ENCODE data around the gene LNPEP.

LNPEP gene

DNA sequence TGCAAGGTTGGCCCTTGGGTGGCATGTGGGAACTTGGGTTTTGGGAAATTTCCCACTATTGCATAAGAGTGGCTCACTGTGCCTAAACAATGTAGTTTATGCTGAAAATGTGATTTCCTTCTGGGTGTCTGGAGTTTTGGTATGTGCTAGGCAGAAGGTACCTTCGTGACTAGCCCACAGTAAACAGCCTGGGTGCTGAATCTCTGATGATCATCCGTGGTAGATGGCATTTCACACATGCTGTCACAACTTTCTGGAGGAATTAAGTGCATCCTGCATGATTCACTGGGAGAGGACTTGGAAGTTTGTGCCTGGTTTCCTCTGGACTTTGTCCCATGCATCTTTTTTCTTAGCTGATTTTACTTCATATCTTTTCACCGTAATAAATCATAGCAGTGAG lies 64.5 kb downstream of the LNPEP start:
- ATAC-seq, result no peak
- DNase-seq, result no peak

DNA sequence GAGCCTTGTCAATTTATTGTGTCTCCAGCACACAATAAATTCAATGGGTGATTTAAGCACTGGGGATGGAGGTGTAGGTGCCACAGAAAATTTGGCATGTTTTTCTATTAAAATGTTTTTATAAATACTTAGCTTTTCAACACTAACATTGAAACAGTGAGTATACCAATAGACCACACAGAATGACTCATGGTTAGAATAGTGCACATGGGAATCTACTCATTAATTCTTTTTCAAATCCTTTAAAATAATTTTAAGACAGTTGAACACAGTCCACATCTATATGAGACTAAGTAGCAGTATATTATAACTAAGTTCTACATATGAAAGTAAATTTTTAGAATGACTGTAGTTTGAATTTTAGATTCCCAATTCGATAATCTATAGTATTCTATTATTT lies 67.1 kb downstream of the LNPEP start:
- ATAC-seq, result no peak
- no peak for DNase-seq

DNA sequence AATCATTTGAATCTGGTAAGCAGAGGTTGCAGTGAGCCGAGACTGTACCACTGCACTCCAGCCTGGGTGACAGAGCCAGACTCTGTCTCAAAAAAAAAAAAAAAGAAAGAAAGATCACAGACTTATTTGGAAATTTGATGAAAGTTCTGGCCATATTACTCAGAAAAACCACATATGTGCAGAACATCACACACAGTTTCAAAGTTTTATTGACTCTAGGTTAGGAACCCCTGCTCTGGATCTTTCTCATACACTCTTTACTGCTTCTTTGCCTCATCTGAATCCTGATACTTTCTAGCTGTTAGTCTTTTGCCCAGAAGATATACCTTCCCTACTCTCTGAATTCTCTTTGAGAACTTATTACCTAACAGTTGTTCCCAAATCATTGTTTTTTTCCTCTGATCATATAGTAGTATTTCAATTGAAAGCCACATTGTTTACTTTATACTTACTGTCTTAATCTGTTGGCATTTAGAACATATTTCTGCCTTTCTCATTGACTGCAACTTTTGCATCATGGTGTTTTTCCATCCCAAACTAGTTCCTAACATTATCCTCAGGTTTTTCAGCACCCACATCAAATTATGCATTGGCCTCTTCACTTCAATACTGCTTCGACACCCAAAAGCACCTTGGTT lies 68.7 kb downstream of the LNPEP start:
- ATAC-seq (peak; percentile 71), DNase-seq (no peak)

DNA sequence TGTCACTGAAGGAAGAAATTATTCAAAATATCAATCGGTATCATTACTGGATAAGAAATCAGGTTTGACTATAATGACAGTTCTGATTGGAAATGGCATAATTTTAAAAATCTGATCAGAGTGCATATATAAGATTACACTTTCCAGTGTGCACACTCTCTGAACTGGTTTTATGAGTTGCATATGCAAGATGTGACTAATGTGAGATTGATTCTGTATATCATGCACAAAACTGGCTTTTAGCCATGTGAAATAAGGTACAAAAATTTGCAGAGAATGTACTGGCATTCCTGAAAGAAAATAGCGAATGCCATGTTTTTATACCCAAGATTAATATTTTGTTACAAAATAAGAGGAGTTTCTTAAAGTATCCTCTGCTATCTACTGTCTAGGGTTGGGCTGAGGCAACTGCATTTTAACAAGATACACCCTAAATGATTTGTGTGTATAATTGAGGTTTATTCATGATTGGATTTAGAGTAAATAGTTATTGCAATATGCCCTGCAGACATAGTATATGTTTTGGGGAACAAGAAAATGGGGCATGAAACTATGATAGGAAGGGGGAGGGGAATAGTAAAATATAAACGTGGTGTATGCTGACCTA lies 70.7 kb downstream of the LNPEP start:
- no peak for DNase-seq
- no peak for ATAC-seq

DNA sequence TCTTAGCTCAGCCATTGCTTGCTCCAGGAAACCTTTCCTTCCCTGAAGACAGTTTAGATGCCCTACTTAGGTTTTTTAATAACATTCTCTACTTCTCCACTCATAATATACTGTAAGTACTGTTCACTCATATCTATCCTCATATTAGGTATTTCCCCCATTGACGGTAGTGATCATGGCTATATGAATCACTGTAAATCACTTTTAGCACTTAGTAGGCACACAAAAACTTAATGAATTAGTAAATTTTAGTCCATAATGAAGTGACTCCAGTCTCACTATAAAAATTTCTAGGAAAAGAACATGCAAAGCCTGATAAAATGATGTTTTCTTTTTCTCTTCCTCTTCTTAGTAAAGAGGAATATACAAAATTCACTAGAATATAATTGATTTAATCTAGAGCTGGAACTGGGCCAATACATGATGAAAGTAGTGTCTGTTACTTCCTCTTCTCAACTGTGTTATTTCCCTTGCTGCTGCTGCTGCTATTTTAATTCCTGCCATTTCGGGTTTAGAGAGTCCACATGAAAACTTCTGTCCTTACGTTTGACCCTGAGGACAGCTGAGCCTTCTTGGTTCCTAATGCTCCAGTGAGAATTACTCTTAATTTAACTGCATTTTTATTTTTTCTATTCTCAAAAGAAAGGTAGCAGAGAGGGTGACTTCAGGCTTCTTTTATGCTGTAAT lies 73.5 kb downstream of the LNPEP start:
- DNase-seq, result no peak
- no peak for ATAC-seq

DNA sequence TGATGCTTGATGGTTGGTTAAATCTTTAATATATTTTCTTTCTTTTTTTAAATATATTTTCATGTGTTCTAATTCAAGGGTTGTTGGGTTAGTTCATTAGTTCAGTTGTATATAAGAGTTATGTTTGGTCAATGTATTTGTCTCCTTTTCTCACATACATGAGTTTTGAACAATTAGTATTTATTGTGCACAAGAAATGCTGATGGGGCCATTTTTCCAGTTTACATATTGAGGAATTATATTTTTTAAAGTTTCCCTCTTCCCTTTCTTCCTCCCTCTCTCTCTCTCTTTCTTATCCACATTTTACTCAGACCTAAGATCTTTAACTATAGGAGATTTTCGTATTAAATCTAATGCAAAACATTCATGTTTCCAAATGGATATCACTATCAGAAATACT lies 74.0 kb downstream of the LNPEP start:
- ATAC-seq, result no peak

DNA sequence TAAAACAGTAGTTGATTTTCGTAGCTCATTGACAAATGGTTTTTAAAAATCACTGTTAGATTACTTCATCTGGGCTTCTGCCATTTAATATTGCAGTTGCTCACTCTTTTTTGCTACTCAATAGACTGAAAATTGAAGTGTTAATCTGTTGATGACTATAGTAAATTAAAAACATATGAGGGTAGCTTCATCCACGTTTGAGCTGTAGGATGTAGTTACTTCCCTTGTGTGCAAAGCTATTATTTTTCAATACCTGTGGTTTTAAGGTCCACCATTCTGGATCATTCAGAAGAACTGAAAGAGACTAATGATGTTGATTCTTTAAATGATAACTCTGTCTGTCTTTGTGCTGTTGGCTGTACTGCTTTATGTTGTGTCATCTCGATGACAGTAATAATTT lies 74.7 kb downstream of the LNPEP start:
- DNase-seq, result no peak
- no peak for ATAC-seq

More for the DNA sequence above, 74.0 kb downstream of the LNPEP start:
- no peak for DNase-seq

DNA sequence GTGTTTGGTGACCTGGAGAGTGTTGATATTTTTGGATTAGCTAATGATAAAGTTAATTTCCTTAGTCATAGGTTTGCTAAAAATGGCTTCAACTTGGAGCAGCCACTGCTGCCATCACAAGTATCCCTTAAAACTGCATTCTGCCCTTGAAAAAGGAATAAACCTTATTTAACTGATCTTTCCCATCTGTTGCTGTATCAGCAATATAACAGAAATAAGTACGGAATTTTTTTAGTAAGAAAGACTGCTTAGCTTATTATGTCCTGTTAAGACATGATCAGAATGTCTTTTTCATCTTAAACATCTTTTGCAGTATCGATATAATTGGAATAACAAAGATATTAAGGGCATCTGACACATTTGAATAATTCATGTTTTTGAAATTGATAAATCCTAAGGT lies 75.7 kb downstream of the LNPEP start:
- ATAC-seq, result no peak
- no peak for DNase-seq

DNA sequence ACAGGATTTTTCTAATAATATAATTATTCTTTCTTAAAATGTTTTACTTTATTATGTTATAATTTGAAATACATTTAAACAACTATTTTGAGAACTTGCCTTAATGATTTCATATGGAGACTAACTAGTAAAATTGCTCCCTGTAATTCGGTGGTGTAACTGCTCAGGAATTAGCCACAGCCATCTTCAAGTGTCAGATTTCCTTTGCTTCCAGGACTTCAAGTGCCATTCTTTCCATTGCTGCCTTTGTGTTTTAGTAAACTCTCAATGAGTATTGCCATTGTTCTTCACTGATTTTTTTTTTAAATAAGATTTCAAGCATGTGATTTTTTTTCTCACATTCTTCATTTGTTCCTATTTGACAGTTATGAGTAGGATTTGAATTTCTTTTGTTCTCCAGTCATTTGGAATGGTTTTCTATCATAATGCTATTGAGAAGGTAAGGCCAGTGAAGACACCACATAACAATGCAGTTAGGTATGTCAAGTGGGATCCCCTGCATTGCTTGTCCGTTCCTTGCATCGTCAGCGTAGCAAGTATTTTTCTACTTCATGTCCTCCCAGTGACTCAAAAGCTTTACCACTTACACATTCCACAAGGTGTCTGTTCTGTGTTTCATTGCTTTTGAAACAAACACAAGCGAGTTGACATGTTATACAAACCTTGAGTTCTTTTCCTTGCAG lies 83.7 kb downstream of the LNPEP start:
- no peak for ATAC-seq
- DNase-seq, result no peak

DNA sequence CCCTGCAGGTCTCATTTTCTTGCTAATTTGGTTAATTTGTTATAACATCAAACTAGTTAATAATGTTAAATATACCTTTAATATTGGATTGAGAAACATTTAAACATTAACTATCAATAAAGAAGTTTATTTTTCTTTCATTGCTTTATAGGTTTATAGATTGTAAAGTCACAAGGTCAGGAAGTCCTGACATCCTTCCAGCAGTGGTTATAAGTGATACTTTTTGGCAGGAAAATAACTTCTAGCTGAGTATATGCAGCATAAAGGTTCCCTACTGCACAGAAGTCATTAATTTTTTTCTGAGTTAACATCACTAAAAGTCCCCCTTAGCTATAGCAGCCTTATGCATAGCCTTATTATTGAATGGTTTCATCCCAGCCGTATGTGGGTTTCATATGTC lies 85.5 kb downstream of the LNPEP start:
- no peak for DNase-seq
- no peak for ATAC-seq

DNA sequence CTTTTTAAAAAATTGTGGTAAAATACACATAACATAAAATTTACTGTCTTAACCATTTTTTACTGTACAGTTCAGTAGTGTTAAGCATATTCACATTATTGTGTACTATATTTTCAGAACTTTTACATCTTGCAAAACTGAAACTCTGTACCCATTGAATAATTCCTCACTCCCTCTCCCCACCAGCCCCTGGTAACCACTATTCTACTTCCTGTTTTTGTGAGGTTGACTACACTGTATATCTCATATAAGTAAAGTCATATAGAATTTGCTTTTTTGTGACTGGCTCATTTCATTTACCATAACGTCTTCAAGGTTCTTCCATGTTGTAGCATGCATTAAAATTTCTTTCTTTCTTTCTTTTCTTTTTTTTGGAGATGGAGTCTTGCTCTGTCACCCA lies 87.0 kb downstream of the LNPEP start:
- no peak for DNase-seq
- ATAC-seq, result no peak

DNA sequence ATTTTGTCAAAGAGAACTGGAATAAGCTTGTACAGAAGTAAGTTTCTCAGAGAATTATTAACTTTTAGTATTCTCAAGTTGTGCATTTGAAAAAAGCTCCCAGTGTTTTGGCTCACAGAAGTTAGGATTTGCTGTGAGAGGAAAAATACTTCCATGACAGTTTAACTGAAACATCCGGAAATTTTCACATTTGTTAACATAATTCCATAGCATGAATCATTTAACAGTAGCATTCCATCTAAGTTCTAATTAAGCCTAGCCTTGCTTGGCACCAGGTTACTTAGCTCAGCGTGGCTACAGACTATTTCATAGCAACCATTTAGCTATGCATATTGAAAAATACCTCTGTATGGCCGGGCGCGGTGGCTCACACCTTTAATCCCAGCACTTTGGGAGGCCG lies 90.8 kb downstream of the LNPEP start:
- DNase-seq, result no peak
- ATAC-seq, result no peak

DNA sequence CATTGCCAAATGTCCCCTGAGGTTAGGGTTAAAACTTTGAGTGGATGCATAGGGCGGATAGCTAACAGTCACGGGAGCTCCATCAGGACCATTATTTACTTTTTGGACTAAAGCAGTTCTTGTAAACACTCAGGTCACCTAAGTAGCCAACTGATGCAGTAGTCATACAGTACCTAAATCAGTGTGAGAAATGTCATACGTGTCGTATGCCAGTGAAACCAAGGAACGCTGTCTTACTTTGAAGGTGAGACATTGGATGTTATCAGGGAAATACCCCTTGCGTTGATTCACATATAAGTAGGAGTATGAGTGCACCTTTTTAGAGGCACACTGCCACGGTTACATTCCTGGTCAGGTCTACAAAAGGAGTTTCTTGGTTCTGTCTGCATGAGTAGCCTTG lies 101.9 kb downstream of the LNPEP start:
- DNase-seq, result no peak
- ATAC-seq, result peak; percentile 89

DNA sequence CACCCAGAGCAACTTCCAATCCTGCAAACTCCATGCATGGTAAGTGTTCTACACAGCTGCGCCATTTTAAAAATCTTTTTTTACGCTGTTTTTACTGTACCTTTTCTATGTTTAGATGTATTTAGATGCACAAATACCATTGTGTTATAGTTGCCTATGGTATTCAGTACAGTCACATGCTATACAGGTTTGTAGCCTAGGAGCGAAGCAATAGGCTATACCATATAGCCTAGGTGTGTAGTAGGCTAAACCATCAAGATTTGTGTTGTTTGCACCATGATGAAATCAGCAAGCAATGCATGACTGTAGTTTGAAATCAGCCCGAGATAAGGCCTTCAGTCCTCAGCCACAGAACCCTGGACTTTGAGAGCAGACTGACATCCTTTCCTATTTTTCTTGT lies 105.4 kb downstream of the LNPEP start:
- DNase-seq, result no peak

DNA sequence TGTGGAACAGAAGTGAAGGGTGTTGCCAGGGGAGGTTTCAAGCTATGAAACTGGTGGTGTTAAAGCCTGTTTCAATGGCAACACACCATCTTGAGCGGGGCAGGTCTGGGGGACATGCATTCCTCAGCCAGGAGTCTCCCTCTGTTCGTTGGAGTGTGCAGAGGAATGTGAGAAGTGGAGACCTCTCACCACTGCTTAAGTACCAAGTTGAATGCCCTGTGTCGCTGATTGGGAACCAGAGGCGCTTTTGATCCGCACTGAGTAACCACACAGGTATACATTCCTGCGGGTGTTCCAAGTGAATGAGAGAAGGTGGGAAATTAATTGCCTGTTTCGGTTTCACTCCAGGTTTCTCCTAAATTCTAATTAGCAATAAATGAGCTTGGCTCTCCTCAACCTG lies 107.1 kb downstream of the LNPEP start:
- ATAC-seq, result no peak
- no peak for DNase-seq

More for the DNA sequence above, 105.4 kb downstream of the LNPEP start:
- no peak for ATAC-seq

DNA sequence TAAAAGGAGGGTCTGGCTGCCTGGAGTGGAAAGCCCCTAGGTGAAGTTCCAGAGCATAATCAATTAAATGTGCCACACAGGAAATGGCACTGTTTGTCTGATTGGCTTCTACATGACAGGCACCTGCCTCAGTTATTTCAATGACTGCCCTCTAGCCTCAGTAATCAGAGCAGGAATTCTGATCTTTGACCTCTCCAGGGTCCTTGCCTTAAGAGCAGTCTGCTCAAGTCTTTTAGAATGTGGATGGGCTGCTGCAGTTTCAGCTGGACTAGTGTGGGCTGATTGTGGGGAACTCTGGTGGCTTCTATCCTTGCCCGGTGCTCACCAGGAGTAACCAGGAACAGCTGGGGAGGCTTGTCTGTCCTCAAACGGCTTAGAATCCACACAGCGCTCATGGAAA lies 107.6 kb downstream of the LNPEP start:
- ATAC-seq (no peak), DNase-seq (no peak)

DNA sequence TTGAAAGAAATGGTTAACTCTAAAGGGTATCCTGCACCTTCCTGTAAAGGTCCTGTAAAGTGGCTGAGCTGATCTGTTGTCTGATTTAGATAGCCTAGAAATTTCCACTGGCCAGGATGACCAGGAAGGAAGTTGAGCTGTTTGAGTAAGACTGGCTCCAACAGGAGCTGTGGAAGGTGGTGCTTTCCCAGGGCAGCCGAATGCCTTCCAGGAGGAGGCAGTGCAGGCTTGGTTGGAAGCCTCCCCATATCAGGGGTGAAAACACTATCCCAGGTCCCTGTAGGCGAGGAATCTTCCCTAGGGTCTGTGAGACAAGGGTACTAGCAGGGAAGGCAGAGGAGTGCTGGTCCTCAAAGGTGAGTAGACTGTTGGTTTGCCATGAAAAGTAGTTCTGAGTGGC lies 108.2 kb downstream of the LNPEP start:
- DNase-seq (no peak), ATAC-seq (no peak)

DNA sequence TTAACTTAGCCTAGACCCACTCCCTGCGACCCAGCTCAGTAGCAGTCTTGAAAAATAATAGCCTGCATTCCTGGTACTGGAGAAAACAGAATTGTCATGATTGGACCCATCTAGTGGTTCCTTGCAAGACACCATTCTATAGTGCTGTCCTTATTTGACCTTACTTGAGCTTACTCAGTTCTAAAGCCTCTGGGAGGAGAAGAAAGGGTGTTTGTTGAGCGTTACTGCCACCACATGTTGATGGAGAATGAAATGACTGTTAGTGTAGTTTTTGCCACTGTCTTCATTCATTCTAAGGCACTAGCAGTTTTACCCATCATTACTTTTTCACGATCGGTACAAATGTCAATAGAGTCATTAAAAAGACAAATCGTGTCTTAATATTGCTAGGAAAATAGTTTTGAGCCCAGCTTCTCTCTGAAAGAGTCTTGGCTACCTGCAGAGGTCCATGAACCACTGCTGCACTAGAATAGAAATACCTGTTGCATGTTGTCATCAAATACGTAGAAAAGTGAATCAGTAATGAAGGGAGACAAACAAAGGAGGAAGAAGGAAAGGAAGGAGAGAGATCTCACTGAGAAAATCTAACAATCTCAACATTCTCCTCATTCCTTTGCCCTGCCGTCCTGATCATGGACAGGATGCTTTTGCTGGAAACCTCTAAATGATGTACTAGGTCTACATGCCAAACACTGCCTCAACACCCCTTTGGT lies 110.5 kb downstream of the LNPEP start:
- DNase-seq, result no peak
- ATAC-seq, result no peak

DNA sequence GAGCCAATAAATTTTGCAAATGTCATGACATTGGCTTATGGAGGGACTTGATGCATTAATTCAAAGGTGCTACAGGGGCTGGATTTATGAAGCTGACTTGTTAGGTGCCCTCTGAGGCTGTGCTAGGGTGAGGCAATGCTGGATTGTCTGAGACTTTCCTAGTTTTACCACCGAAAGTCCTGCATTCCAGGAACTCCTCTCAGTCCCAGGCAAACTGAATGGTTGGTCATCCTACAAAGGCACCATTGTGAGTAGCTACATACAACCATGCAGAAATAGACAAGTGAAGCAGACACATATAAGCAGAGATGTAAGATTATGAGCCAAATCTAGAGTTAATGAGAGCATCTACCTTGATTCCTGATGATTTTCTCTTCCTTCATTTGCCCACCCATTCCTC lies 111.2 kb downstream of the LNPEP start:
- no peak for ATAC-seq

DNA sequence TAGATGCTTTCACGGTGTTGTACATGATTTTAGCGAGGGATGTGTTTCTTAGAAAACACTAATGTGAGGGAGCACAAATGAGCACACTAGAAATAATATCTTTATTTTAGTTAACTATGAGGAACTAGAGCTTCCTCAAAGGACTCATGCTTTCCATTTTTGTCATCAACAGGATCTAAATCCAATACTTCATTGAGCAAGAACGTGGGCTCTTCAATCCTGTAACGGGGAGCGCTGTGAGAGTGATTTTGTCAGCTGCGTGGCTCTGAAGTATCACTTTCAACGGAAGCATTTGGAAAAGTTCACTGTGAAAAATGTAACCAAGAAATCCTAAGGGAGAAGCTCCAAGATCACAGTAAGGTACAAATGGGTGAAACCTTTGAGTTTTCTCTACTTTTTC lies 113.3 kb downstream of the LNPEP start:
- no peak for DNase-seq

More for the DNA sequence above, 111.2 kb downstream of the LNPEP start:
- no peak for DNase-seq

DNA sequence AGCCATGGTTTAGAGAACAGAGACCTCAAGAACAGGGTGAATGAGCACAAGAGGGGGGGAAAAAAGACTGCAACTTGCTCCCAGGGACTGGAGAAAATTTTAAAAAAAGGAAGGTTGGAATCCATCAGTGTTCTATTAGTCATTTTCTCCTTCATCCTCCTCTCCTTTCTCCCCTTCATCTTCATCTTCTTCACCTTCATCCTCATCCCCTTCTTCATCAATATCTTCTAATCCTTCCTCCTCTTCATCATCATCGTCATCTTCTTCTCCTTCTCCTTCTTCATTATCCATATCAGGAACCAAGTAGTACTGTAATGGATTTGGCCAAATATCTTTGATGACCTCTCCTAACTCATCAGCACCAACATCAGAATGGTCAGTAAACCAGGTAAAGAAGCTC lies 120.4 kb downstream of the LNPEP start:
- DNase-seq (no peak), ATAC-seq (no peak)

More for the DNA sequence above, 113.3 kb downstream of the LNPEP start:
- ATAC-seq, result no peak

DNA sequence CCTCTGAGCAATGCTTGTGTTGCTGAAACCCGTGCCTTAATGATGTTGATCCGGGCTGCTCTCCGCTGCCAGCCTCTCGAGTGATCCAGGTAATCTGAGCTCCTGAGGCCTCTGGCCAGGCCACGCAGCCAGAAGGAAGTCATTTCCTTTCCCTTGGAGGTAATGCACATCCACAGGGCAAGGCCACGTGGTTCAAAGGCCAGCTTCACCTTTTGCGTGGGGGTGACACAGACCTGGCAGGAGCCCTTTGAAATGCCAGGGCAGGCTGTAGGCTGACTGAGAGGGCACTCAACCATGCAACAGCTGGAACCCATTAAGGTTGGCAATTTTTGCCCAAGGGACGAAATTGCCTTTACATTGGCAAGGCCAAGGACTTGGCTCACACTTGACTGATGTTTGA lies 126.2 kb downstream of the LNPEP start:
- ATAC-seq (no peak), DNase-seq (no peak)

DNA sequence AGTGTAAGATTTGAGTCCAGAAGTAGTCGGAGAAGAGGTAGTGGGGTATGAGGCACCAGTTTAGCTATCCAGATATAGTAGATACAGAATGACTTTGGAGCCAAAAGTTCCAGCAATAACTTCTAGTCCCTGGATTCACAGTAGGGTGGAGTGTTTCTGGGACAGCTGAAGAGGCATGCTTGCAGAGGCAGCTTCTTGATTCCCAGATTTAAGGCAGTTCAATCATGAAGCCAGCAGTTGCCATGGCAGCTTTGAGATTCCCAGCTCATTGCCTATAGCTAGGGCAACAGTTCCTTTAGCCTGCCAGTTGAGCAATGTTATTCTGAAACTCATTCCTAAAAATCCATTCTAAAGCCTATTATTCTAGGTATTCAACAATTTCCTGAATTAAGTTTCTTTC lies 127.4 kb downstream of the LNPEP start:
- DNase-seq (no peak), ATAC-seq (no peak)
